BE2C (cell line): Measurements from ENCODE around the gene NEO1.
A peak's percentile ranks its signal among the peaks of the same experiment; 100 is the strongest.

Source experiments
- DNase-seq: peaks from one replicate; pipeline ENCODE4 v3.0.0-alpha.2; 2020
- H3K27me3 ChIP-seq: fragments of 250-450 bp; sonication (Bioruptor Pico); 2 replicates; pipeline ENCODE4 v1.5.1; 2020; ENCODE audit warnings: mild to moderate bottlenecking
- H3K36me3 ChIP-seq: fragments of 250-450 bp; sonication (Bioruptor Pico); 2 replicates; pipeline ENCODE4 v1.5.1; 2020; ENCODE audit warnings: mild to moderate bottlenecking
- H3K4me1 ChIP-seq: fragments of 250-450 bp; sonication (Bioruptor Pico); 2 replicates; pipeline ENCODE4 v1.5.1; 2020
- H3K4me3 ChIP-seq: 2 replicates; pipeline ENCODE4 v1.5.1; 2011; ENCODE audit warnings: low read depth, low read length
- H3K9me3 ChIP-seq: fragments of 250-450 bp; sonication (Bioruptor Pico); 2 replicates; pipeline ENCODE4 v1.5.1; 2020
- TF ChIP-seq, protein P1 (sequence below): IDR thresholded peaks from 2 replicates; pipeline ENCODE4 v1.5.1; 2012; ENCODE audit warnings: mild to moderate bottlenecking, low read depth, low read length

Gene NEO1

DNA sequence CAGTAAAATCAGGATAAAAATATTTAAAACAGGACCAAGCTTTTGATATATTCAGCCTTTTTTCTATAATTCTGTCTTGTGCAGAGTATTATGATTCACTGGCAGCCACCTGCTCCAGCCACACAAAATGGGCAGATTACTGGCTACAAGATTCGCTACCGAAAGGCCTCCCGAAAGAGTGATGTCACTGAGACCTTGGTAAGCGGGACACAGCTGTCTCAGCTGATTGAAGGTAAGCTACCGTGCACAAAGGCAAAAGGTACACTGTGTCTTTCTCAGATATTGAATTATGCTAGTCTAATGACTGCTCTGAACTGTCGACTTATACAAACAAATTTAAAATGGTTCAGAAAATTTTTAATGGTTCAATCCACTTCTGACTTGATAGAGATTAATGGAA lies 202.3 kb downstream of the NEO1 start:
- no peaks in the 10 kb centered on the region for H3K36me3 ChIP-seq
- H3K4me1 ChIP-seq, result no peaks in the 10 kb centered on the region
- no peak overlapping the region for H3K4me3 ChIP-seq

DNA sequence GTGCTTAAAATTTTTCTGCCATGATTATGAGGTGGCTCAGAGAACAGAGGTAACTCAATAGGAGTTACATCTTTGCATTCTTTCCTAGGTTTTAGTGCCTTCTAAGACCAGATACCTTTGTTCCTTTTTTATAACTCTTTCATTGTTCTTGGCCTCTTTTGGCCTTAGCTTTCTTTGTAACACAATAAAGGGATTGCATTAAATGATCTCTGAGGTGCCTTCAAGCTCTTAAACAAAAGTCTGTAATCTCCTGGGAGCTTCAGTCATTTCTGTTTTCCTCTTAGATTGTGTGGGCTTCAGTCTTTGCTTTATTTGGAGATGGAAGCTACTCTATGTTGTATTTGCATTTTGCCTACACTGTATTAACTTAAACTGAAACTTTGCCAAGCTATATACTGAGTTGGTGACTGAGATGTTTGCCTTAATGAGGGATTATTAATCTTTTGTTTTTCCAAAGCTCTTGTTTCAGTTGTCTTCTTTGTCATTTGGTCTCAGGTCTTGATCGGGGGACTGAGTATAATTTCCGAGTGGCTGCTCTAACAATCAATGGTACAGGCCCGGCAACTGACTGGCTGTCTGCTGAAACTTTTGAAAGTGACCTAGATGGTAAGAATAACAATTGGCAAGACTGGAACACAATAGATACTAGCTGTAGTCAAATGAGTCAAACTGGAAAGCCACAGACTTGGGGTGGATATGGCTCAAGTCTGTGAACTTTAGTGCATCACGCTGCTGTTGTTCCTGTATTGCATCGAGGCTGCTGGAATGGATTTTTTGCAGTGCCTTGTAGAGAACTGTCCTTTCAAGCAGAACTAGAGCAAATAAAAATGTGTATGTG lies 206.2 kb downstream of the NEO1 start:
- no peak for DNase-seq
- Histone ChIP-seq H3K27me3 (peaks cover 4% of the 10 kb centered on the region; the same call in 1 of the 2 replicates), H3K4me3 (no peak overlapping the region), H3K4me1 (no peaks in the 10 kb centered on the region), H3K36me3 (no peaks in the 10 kb centered on the region), H3K9me3 (no peaks in the 10 kb centered on the region)
- TF ChIP-seq, protein P1, sequence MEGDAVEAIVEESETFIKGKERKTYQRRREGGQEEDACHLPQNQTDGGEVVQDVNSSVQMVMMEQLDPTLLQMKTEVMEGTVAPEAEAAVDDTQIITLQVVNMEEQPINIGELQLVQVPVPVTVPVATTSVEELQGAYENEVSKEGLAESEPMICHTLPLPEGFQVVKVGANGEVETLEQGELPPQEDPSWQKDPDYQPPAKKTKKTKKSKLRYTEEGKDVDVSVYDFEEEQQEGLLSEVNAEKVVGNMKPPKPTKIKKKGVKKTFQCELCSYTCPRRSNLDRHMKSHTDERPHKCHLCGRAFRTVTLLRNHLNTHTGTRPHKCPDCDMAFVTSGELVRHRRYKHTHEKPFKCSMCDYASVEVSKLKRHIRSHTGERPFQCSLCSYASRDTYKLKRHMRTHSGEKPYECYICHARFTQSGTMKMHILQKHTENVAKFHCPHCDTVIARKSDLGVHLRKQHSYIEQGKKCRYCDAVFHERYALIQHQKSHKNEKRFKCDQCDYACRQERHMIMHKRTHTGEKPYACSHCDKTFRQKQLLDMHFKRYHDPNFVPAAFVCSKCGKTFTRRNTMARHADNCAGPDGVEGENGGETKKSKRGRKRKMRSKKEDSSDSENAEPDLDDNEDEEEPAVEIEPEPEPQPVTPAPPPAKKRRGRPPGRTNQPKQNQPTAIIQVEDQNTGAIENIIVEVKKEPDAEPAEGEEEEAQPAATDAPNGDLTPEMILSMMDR, result no peak

More for the DNA sequence above, 202.3 kb downstream of the NEO1 start:
- H3K9me3 ChIP-seq, result no peaks in the 10 kb centered on the region
- no peak for DNase-seq
- TF ChIP-seq, protein P1, result no peak
- no peaks in the 10 kb centered on the region for H3K27me3 ChIP-seq

DNA sequence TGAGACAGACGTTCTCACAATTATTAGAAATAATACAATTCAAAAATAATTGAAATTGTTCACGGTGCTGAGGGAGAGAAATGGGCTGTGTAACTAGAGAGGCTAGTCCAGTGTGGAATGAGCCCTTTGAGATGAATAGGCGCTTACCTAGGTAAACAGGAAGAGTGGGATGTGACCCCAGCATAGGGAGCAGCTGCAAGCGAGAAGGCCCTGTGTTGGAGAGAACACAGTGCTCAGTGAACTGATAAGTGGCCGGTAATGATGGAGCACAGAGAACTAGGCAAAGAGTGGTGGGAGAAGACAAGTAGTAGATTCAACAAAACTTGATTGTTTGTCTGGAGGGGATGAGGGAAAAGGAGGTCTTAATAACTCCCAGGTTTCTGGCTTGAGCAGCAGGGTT lies 212.6 kb downstream of the NEO1 start:
- no peaks in the 10 kb centered on the region; the same call in 1 of the 2 replicates for H3K4me1 ChIP-seq
- no peak for DNase-seq
- H3K4me3 ChIP-seq, result no peak overlapping the region
- no peaks in the 10 kb centered on the region for H3K36me3 ChIP-seq
- H3K9me3 ChIP-seq, result no peaks in the 10 kb centered on the region
- H3K27me3 ChIP-seq, result peaks cover 8% of the 10 kb centered on the region; the same call in 1 of the 2 replicates
- TF ChIP-seq, protein P1, result no peak

DNA sequence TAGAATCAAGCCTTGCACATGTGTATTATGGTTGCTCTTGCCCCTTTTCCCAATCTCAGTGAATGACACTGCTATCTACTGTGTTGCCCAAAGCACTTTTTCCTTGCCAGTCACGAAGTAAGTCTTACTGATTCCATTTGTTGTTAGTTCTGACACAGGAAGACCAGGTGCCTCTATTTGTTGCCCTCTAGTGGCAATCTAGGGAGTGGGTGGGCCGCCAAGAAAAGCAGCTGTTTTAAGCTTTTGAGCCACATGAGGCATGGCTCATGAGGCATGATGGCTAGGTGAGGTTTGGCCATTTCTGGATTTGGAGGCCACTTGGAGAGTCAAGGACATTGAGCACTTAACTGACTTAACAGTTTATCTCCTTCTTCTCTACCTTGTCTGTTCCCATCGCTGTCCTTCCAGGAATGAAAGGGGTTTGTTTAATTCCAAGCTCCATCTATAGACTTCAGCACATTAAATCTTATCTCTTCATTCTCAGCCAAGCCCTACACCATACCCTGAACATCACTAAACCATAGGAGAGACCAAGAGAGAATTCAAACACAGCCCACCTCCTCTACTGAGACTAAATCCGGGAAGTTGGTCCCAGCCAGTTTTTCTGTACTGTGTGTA lies 213.4 kb downstream of the NEO1 start:
- no peak overlapping the region for H3K4me3 ChIP-seq
- H3K4me1 ChIP-seq, result no peaks in the 10 kb centered on the region; the same call in 1 of the 2 replicates
- H3K36me3 ChIP-seq, result no peaks in the 10 kb centered on the region
- peaks cover 8% of the 10 kb centered on the region; the same call in 1 of the 2 replicates for H3K27me3 ChIP-seq
- no peaks in the 10 kb centered on the region for H3K9me3 ChIP-seq
- TF ChIP-seq, protein P1, result peak; percentile 97
- peak; percentile 63 for DNase-seq

DNA sequence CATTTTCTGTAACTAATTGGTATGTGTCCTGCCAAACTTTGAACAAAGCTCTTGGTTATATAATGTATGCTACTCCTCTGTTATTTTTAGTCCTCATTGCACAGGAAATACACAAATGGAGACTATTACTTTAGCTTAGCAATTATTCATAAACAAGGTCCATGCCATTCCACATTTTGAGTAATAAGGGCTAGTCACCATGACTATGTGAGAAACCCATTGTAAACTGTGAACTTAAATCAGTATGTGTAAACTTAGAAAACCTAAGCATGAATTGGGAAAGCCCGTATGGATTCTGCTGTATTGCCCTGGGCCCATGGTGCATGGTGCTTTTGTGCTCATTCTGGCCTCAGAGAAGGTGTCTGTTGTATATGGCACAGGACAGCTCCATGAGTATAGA lies 216.2 kb downstream of the NEO1 start:
- Histone ChIP-seq H3K27me3 (peaks cover 4% of the 10 kb centered on the region; the same call in 1 of the 2 replicates), H3K4me3 (no peak overlapping the region), H3K36me3 (no peaks in the 10 kb centered on the region), H3K4me1 (no peaks in the 10 kb centered on the region; the same call in 1 of the 2 replicates), H3K9me3 (no peaks in the 10 kb centered on the region)
- DNase-seq, result no peak
- TF ChIP-seq, protein P1, result no peak
